Measurements from ENCODE around the gene THAP4. TPM values are rescaled to one million over a fixed set of nuclear protein-coding genes. Genes with fewer than 3 reads are reported as not detected.

The THAP4 gene
- total and polyA plus RNA-seq, 2 of the 13 experiments (the other 11 are each of a cell fraction or from before 2014, with no cell fraction given), result 59.7 to 75.7 TPM

DNA sequence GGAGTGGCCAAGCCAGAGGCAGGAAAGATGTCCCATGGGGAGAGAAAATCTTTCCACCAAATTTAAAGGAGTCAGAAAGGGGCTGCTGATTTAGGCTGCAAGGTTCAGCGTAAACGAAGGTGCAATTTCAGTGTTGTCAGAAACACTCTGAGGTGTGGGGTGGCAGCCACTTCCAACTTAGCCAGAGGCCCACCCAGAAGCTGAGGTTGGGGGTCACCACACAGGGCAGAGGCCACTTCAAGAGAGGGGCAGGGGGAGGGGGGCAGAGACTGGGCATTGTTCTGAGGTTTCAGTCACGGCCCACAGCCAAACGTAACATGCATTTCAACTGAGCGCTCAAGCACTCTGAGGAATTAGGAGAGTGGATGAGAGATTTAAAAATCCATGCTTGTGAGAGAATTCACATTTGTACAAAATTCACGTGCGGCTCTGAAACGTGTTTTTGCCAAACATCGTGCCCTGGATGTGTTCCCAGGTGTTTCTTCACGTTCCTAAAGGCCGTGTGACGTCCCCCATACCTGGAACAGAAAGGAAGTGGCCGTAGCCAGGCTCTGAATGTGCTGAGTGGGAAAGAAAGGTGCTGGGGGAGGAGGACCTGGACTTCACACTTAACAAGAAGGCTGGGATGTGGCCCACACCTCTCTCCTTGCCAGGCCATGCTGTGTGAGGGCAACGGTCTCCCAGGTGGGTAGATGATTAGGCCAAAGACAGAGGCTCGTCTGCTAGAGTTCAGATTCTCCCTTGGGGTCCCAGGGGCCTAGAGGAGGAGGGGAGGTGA lies 97.9 kb downstream of the THAP4 start:
- Histone ChIP-seq H3K36me3 (replicated peaks in 1 of 2; ENCODE audit: control insufficient read depth in 1 of 2, insufficient read depth in 2 of 2, low read length in 2 of 2) (no peaks in the 10 kb centered on the region), H3K4me2 (ENCODE audit: low read depth, low read length) (peak overlapping the region; percentile 43), H3K9me3 (ENCODE audit: low read length) (no peaks in the 10 kb centered on the region), H3K79me2 (ENCODE audit: insufficient read depth, low read length) (no peaks in the 10 kb centered on the region), H4K20me1 (ENCODE audit: insufficient read depth, low read length) (no peaks in the 10 kb centered on the region), H3K4me1 (ENCODE audit: insufficient read depth, low read length) (peaks cover 61% of the 10 kb centered on the region), H3K27ac (ENCODE audit: extremely low read length, insufficient read depth, low read length) (no peak overlapping the region), H3K27me3 (ENCODE audit: control insufficient read depth in 1 of 2, insufficient read depth in 2 of 2, low read length in 2 of 2) (peaks cover 4 to 44% of the 10 kb centered on the region in 2 experiments; a peak in 4 of 5 replicates), H3K4me3 (replicated peaks in 1 of 3; ENCODE audit: insufficient read depth in 1 of 3, low read depth in 2 of 3, low read length in 3 of 3) (peak overlapping the region in 1 of 3 experiments; percentile 8; a peak in 1 of 6 replicates), H3K9ac (ENCODE audit: insufficient read depth, low read depth, low read length) (no peak overlapping the region), H2AFZ (ENCODE audit: low read length) (no peak overlapping the region)
- WGBS (ENCODE audit: low lambda C conversion rate), result 21% methylated on average over 15 of the region's 15 CpGs
- ATAC-seq (0 out of 3 replicates have a peak, but pooled peaks have one; percentile 8), FAIRE-seq (no peak), DNase-seq (ENCODE audit: low spot score) (no peak)
- intact Hi-C loops (cut with micrococcal nuclease; ENCODE audit: unreplicated experiment) (no loop called here), in situ Hi-C loops (cut with HindIII; ENCODE audit: extremely low pct_ligation_motif_present, low pct_unique_long_range_greater_than_20kb) (no loop called here)
- CTCF ChIA-PET (ENCODE audit: low intra/inter-chr PET ratio, low total read pairs), result no interaction called here
- BruUV-seq (replicated peaks), result no TSS peak
- POLR2A ChIA-PET, result no interaction called here
- TF ChIP-seq ETV5 (CRISPR knock-in tag; IDR thresholded peaks at IDR 0.05; ENCODE audit: borderline replicate concordance) (0 out of 2 replicates have a peak, but pooled peaks have one; percentile 8), ZNF136 (CRISPR knock-in tag; IDR thresholded peaks at IDR 0.05; ENCODE audit: low read depth) (no peak), ZNF30 (CRISPR knock-in tag; IDR thresholded peaks at IDR 0.05) (no peak), GLI4 (CRISPR knock-in tag; IDR thresholded peaks at IDR 0.05; ENCODE audit: borderline replicate concordance) (no peak), MAFK (conservative IDR thresholded peaks at IDR 0.05 in 1 of 2, IDR thresholded peaks at IDR 0.05 in 1 of 2; ENCODE audit: low read length in 2 of 2) (peak; percentile 50 to 55; a peak in 3 of 4 replicates), TAF1 (CRISPR knock-in tag; IDR thresholded peaks at IDR 0.05) (no peak), RFX1 (IDR thresholded peaks at IDR 0.05) (no peak), SP1 (IDR thresholded peaks at IDR 0.05) (no peak), SP1 (CRISPR knock-in tag; IDR thresholded peaks at IDR 0.05) (no peak), ZNF230 (CRISPR knock-in tag; IDR thresholded peaks at IDR 0.05) (no peak), MAFF (IDR thresholded peaks at IDR 0.05; ENCODE audit: low read depth, low read length) (peak; percentile 34; the same call in 1 of the 2 replicates), ADNP (CRISPR knock-in tag; IDR thresholded peaks at IDR 0.05) (no peak), HHEX (CRISPR knock-in tag; IDR thresholded peaks at IDR 0.05) (no peak), SMYD3 (CRISPR knock-in tag; IDR thresholded peaks at IDR 0.05) (no peak)
- TF ChIP-seq, protein P1, sequence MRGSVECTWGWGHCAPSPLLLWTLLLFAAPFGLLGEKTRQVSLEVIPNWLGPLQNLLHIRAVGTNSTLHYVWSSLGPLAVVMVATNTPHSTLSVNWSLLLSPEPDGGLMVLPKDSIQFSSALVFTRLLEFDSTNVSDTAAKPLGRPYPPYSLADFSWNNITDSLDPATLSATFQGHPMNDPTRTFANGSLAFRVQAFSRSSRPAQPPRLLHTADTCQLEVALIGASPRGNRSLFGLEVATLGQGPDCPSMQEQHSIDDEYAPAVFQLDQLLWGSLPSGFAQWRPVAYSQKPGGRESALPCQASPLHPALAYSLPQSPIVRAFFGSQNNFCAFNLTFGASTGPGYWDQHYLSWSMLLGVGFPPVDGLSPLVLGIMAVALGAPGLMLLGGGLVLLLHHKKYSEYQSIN (CRISPR knock-in tag; IDR thresholded peaks at IDR 0.05; ENCODE audit: borderline replicate concordance), result no peak
- TF ChIP-seq, protein P2, sequence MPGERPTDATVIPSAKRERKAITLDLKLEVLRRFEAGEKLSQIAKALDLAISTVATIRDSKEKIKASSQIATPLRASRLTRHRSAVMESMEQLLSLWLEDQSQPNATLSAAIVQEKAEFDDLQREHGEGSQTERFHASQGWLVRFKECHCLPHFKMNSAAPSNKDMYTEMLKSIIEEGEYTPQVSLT (CRISPR knock-in tag; IDR thresholded peaks at IDR 0.05; ENCODE audit: borderline replicate concordance, low read depth), result no peak
- TF ChIP-seq, protein P3, sequence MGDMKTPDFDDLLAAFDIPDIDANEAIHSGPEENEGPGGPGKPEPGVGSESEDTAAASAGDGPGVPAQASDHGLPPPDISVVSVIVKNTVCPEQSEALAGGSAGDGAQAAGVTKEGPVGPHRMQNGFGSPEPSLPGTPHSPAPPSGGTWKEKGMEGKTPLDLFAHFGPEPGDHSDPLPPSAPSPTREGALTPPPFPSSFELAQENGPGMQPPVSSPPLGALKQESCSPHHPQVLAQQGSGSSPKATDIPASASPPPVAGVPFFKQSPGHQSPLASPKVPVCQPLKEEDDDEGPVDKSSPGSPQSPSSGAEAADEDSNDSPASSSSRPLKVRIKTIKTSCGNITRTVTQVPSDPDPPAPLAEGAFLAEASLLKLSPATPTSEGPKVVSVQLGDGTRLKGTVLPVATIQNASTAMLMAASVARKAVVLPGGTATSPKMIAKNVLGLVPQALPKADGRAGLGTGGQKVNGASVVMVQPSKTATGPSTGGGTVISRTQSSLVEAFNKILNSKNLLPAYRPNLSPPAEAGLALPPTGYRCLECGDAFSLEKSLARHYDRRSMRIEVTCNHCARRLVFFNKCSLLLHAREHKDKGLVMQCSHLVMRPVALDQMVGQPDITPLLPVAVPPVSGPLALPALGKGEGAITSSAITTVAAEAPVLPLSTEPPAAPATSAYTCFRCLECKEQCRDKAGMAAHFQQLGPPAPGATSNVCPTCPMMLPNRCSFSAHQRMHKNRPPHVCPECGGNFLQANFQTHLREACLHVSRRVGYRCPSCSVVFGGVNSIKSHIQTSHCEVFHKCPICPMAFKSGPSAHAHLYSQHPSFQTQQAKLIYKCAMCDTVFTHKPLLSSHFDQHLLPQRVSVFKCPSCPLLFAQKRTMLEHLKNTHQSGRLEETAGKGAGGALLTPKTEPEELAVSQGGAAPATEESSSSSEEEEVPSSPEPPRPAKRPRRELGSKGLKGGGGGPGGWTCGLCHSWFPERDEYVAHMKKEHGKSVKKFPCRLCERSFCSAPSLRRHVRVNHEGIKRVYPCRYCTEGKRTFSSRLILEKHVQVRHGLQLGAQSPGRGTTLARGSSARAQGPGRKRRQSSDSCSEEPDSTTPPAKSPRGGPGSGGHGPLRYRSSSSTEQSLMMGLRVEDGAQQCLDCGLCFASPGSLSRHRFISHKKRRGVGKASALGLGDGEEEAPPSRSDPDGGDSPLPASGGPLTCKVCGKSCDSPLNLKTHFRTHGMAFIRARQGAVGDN (CRISPR knock-in tag; IDR thresholded peaks at IDR 0.05), result peak; percentile 27; the same call in 1 of the 2 replicates
- TF ChIP-seq, protein P4, sequence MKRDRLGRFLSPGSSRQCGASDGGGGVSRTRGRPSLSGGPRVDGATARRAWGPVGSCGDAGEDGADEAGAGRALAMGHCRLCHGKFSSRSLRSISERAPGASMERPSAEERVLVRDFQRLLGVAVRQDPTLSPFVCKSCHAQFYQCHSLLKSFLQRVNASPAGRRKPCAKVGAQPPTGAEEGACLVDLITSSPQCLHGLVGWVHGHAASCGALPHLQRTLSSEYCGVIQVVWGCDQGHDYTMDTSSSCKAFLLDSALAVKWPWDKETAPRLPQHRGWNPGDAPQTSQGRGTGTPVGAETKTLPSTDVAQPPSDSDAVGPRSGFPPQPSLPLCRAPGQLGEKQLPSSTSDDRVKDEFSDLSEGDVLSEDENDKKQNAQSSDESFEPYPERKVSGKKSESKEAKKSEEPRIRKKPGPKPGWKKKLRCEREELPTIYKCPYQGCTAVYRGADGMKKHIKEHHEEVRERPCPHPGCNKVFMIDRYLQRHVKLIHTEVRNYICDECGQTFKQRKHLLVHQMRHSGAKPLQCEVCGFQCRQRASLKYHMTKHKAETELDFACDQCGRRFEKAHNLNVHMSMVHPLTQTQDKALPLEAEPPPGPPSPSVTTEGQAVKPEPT (CRISPR knock-in tag; IDR thresholded peaks at IDR 0.05; ENCODE audit: low read depth), result no peak
